GM12878 (cell line): ENCODE data around the gene C1QC. TPM values are rescaled to one million over a fixed set of nuclear protein-coding genes. Genes with fewer than 3 reads are reported as not detected.

Experiments
- ATAC-seq: fragments of 200-7000 bp; cut with Tn5 transposase; 3 replicates; pipeline ENCODE4 v1.9.1; 2020; ENCODE audit warnings: mild to moderate bottlenecking, moderate library complexity
- BruUV-seq: library from RNA; stranded (reverse); fragments of 400-500 nt; replicated peaks from 2 replicates; lab custom pipeline; 2021; lab: Mats Ljungman, UMichigan
- CTCF ChIA-PET: fragments of 300-600 bp; sonication (Branson Sonifier 250); formaldehyde crosslinking; extraction: SDS; loops from one replicate; lab custom pipeline; 2021; ENCODE audit warnings: inconsistent platforms; lab: Yijun Ruan, JAX
- POLR2A ChIA-PET: fragments of 350-600 bp; formaldehyde crosslinking; extraction: SDS; loops from one replicate; lab custom pipeline; 2021; ENCODE audit warnings: inconsistent platforms; lab: Charles Lee
- RAD21 ChIA-PET: fragments of 300-600 bp; sonication (Branson Sonifier 250); formaldehyde crosslinking; loops from one replicate; lab custom pipeline; 2023; ENCODE audit warnings: antibody characterized with exemption; ENCODE audit not compliant: unreplicated experiment; lab: Charles Lee
- SMC1A ChIA-PET: fragments of 300-600 bp; sonication (Branson Sonifier 250); formaldehyde crosslinking; loops from one replicate; lab custom pipeline; 2023; ENCODE audit not compliant: unreplicated experiment, uncharacterized antibody; lab: Charles Lee
- DNase-seq: peaks from one replicate; pipeline ENCODE4 v3.0.0-alpha.2; 2011; ENCODE audit warnings: low read depth, low spot score
- FAIRE-seq: peaks from 3 replicates; lab custom pipeline; 2011; peaks lifted over from hg19 to GRCh38; lab: Jason Lieb, UNC
- H2AFZ ChIP-seq: 2 replicates; pipeline ENCODE4 v1.6.0; 2011; ENCODE audit warnings: low read depth, low read length, control low read depth; ENCODE audit not compliant: control insufficient read depth
- H3K27ac ChIP-seq: 2 replicates; pipeline ENCODE4 v1.5.1; 2011; ENCODE audit warnings: control low read depth; ENCODE audit not compliant: control insufficient read depth, insufficient read depth
- H3K27me3 ChIP-seq, 2 experiments: replicated peaks in 1 of 2; 2 replicates each; pipeline versions ENCODE4 v1.6.0 to v1.6.1; 2011; ENCODE audit warnings: low read length in 1 of 2; ENCODE audit not compliant: control insufficient read depth in 2 of 2, insufficient read depth in 2 of 2
- H3K36me3 ChIP-seq, 2 experiments: 2 replicates each; pipeline ENCODE4 v1.5.1; 2011; ENCODE audit warnings: low read length in 1 of 2; ENCODE audit not compliant: control insufficient read depth in 2 of 2, insufficient read depth in 2 of 2
- H3K4me1 ChIP-seq: 2 replicates; pipeline ENCODE4 v1.6.1; 2011; ENCODE audit warnings: mild to moderate bottlenecking, low read length, moderate library complexity, mixed read lengths; ENCODE audit not compliant: control insufficient read depth, insufficient read depth
- H3K4me2 ChIP-seq: 2 replicates; pipeline ENCODE4 v1.6.0; 2011; ENCODE audit warnings: control low read depth; ENCODE audit not compliant: control insufficient read depth, insufficient read depth
- H3K4me3 ChIP-seq: fragments of 200-600 bp; sonication (generic); 2 replicates; pipeline ENCODE4 v1.5.1; 2016
- H3K79me2 ChIP-seq: 2 replicates; pipeline ENCODE4 v1.6.0; 2011; ENCODE audit warnings: low read length; ENCODE audit not compliant: control insufficient read depth, insufficient read depth
- H3K9ac ChIP-seq: 2 replicates; pipeline ENCODE4 v1.8.0; 2011; ENCODE audit warnings: low read length, control low read depth, mixed read lengths; ENCODE audit not compliant: control insufficient read depth, insufficient read depth
- H3K9me3 ChIP-seq: replicated peaks from 3 replicates; pipeline ENCODE4 v1.5.1; 2011; ENCODE audit warnings: mild to moderate bottlenecking, low read length; ENCODE audit not compliant: control insufficient read depth, insufficient read depth
- H4K20me1 ChIP-seq: 2 replicates; pipeline ENCODE4 v1.6.0; 2011; ENCODE audit not compliant: control insufficient read depth, insufficient read depth
- NFYA ChIP-seq: IDR thresholded peaks from 2 replicates; pipeline ENCODE4 v1.6.1; 2011; ENCODE audit warnings: low read depth, mild to moderate bottlenecking, low read length, improper control_type of control experiment, borderline replicate concordance
- REST ChIP-seq: IDR thresholded peaks from 2 replicates; pipeline ENCODE4 v1.6.1; 2012; ENCODE audit warnings: mild to moderate bottlenecking, low read depth, low read length
- SPI1 ChIP-seq: IDR thresholded peaks from 2 replicates; pipeline ENCODE4 v1.6.1; 2011; ENCODE audit warnings: low read depth, mild to moderate bottlenecking, low read length, moderate library complexity, borderline replicate concordance; ENCODE audit not compliant: insufficient read depth
- WGBS: methylation state at CpG from one replicate; pipeline ENCODE4 v1.1.6; 2016; ENCODE audit warnings: low lambda C conversion rate; ENCODE audit not compliant: insufficient replicate concordance, insufficient coverage; ENCODE audit errors: missing lambda C conversion rate; 5-methylcytosine and 5-hydroxymethylcytosine counted together
- in situ Hi-C: fragments of 300-500 bp; cut with MboI; formaldehyde crosslinking; loops from 9 replicates; pipeline ENCODE4 v1.14.3; 2018; ENCODE audit warnings: mixed read lengths
- intact Hi-C: fragments of 100-400 bp; cut with micrococcal nuclease; formaldehyde crosslinking; loops from one replicate; pipeline ENCODE4 v1.14.2; 2022; ENCODE audit not compliant: unreplicated experiment
- polyA plus RNA-seq, 11 experiments: library from polyadenylated mRNA; depleted of rRNA in 4 of 11; unstranded in 6 of 11; stranded (reverse) in 5 of 11; fragments of >200 nt; fragmentation: Nextera tagmentation in 4 of 11; fragmentation: Illumina TruSeq in 1 of 11; extraction: Ambion mirVana in 4 of 11; extraction: Trizol in 1 of 11; gene quantifications; 1 replicate in 1 of 11; 2 replicates in 10 of 11; pipeline versions ENCODE4 v1.2.1 to v1.2.3, GENCODE V29; 2011 to 2016; ENCODE audit warnings: inconsistent platforms in 2 of 11, missing spikeins in 2 of 11, low read depth in 1 of 11
- total RNA-seq, 4 experiments: library from RNA; depleted of rRNA in 3 of 4; stranded (reverse); fragments of >200 nt in 3 of 4; fragmentation: Illumina TruSeq in 1 of 4; extraction: Trizol in 1 of 4; gene quantifications; 2 replicates each; pipeline versions ENCODE4 v1.2.1 to v1.2.3, GENCODE V29; 2013 to 2021
- TF ChIP-seq, protein P1 (sequence below): fragments of 450-650 bp; formaldehyde crosslinking; IDR thresholded peaks from 2 replicates; pipeline ENCODE4 v1.5.0; 2022; ENCODE audit warnings: mild to moderate bottlenecking, missing genetic modification characterization

C1QC gene
- total and polyA plus RNA-seq, 10 of the 15 experiments (the other 5 are each of a cell fraction or from before 2014, with no cell fraction given) = 0.74 TPM; not detected in 9

GRCh38 chr1:22606161-22606560 lies 37.3 kb upstream of the C1QC start:
- in situ Hi-C loops (no loop called here), intact Hi-C loops (no loop called here)
- Histone ChIP-seq H3K9ac (no peak overlapping the region), H4K20me1 (no peaks in the 10 kb centered on the region), H3K9me3 (no peaks in the 10 kb centered on the region), H3K79me2 (no peaks in the 10 kb centered on the region), H3K4me2 (no peak overlapping the region), H3K36me3 (no peaks in the 10 kb centered on the region), H3K27me3 (no peaks in the 10 kb centered on the region; a peak in 2 of 4 replicates), H3K27ac (no peak overlapping the region), H2AFZ (no peak overlapping the region), H3K4me1 (no peaks in the 10 kb centered on the region), H3K4me3 (no peak overlapping the region)
- TF ChIP-seq, protein P1, sequence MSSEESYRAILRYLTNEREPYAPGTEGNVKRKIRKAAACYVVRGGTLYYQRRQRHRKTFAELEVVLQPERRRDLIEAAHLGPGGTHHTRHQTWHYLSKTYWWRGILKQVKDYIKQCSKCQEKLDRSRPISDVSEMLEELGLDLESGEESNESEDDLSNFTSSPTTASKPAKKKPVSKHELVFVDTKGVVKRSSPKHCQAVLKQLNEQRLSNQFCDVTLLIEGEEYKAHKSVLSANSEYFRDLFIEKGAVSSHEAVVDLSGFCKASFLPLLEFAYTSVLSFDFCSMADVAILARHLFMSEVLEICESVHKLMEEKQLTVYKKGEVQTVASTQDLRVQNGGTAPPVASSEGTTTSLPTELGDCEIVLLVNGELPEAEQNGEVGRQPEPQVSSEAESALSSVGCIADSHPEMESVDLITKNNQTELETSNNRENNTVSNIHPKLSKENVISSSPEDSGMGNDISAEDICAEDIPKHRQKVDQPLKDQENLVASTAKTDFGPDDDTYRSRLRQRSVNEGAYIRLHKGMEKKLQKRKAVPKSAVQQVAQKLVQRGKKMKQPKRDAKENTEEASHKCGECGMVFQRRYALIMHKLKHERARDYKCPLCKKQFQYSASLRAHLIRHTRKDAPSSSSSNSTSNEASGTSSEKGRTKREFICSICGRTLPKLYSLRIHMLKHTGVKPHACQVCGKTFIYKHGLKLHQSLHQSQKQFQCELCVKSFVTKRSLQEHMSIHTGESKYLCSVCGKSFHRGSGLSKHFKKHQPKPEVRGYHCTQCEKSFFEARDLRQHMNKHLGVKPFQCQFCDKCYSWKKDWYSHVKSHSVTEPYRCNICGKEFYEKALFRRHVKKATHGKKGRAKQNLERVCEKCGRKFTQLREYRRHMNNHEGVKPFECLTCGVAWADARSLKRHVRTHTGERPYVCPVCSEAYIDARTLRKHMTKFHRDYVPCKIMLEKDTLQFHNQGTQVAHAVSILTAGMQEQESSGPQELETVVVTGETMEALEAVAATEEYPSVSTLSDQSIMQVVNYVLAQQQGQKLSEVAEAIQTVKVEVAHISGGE (CRISPR knock-in tag) = no peak
- peak; percentile 17; the same call in 1 of the 2 replicates for TF ChIP-seq SPI1
- 28% methylated on average over 4 of the region's 4 CpGs for WGBS
- CTCF ChIA-PET = interaction anchor here (0.8 kb wide), 1 partner anchor 358 kb away, joined by 3 read pairs; no protein-coding TSS in a partner anchor
- SMC1A ChIA-PET = no interaction called here
- RAD21 ChIA-PET = no interaction called here
- BruUV-seq = no TSS peak
- POLR2A ChIA-PET = no interaction called here
- no peak for ATAC-seq
- no peak for DNase-seq
- FAIRE-seq = no peak

DNA sequence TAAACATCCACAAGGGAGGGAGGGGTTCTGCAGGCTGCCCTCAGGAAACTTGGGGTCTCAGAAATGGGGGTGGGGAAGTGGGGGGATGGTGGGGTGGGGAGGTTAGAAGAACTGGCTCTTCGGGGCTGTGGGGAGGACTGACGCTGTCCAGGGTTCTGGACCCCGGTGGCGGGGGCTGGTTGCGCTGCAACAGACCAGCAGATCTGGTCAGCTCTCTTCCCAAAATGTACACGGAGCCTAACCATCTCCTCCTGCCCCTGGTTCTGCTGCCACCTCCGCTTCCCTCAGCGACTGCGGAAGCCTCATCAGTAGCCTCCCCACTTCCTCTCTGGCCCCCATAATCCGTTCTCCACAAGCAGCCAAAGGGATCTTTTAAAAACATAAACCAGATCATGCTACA lies 36.3 kb upstream of the C1QC start:
- CTCF ChIA-PET = no interaction called here
- BruUV-seq = no TSS peak
- H3K4me2 ChIP-seq = no peak overlapping the region
- TF ChIP-seq NFYA (no peak), REST (peak; percentile 73)
- TF ChIP-seq, all 136 proteins: peak for 1
- Histone ChIP-seq H3K27me3 (no peaks in the 10 kb centered on the region; a peak in 2 of 4 replicates), H3K36me3 (no peaks in the 10 kb centered on the region), H2AFZ (no peak overlapping the region), H3K9me3 (no peaks in the 10 kb centered on the region), H3K79me2 (no peaks in the 10 kb centered on the region), H3K27ac (no peak overlapping the region), H4K20me1 (no peaks in the 10 kb centered on the region), H3K4me1 (no peaks in the 10 kb centered on the region), H3K9ac (no peak overlapping the region), H3K4me3 (no peak overlapping the region)
- in situ Hi-C loops = no loop called here
- ChIA-PET POLR2A (no interaction called here), SMC1A (no interaction called here), RAD21 (no interaction called here)
- ATAC-seq (no peak), FAIRE-seq (no peak), DNase-seq (no peak)
- intact Hi-C loops = no loop called here
- 15% methylated on average over 8 of the region's 10 CpGs for WGBS
